Measurements from ENCODE around the gene SLC39A11.
"Not testable (repeated sequence)": the region's sequence is repeated elsewhere in the genome, so short reads cannot be mapped to it uniquely, and the experiment has no call there.

SLC39A11 gene

DNA sequence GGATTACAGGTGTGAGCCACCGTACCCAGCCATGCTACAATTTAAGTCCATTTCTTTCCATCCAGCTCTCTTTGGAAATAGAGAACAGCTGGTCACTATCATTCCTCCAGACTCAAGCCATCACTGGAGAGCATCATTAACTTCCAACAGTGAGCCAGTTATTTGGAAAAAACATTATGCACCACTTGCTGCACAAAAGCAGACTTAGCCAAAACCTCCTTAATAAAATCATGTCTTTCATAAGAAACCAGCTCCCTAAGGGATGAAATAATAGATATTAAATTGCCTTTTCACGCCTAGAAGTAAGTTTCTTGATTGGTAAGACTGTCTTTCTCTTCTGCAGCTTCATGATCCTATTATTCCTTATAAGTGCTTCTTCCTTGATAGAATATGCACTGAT is 17.9 kb downstream of the SLC39A11 start:
- peaks cover 0 to 9% of the 10 kb centered on the region in 2 donors for H3K36me3 ChIP-seq (ENCODE audit: control insufficient read depth in 2 of 2, insufficient read depth in 2 of 2, low read length in 2 of 2)
- no peak overlapping the region for H3K27ac ChIP-seq (ENCODE audit: low read depth in 2 of 2, low read length in 2 of 2)
- no peak overlapping the region for H3K9ac ChIP-seq (ENCODE audit: low read depth in 1 of 2, low read length in 2 of 2)
- H3K4me3 ChIP-seq (ENCODE audit: low read length in 2 of 2), result no peak overlapping the region
- no peaks in the 10 kb centered on the region for H3K4me1 ChIP-seq (ENCODE audit: control insufficient read depth in 2 of 2, insufficient read depth in 2 of 2, low read length in 2 of 2)
- no peaks in the 10 kb centered on the region for H3K27me3 ChIP-seq (ENCODE audit: control insufficient read depth in 2 of 2, insufficient read depth in 2 of 2, low read length in 2 of 2)
- no peaks in the 10 kb centered on the region for H3K9me3 ChIP-seq (ENCODE audit: control insufficient read depth in 2 of 2, low read length in 2 of 2)

DNA sequence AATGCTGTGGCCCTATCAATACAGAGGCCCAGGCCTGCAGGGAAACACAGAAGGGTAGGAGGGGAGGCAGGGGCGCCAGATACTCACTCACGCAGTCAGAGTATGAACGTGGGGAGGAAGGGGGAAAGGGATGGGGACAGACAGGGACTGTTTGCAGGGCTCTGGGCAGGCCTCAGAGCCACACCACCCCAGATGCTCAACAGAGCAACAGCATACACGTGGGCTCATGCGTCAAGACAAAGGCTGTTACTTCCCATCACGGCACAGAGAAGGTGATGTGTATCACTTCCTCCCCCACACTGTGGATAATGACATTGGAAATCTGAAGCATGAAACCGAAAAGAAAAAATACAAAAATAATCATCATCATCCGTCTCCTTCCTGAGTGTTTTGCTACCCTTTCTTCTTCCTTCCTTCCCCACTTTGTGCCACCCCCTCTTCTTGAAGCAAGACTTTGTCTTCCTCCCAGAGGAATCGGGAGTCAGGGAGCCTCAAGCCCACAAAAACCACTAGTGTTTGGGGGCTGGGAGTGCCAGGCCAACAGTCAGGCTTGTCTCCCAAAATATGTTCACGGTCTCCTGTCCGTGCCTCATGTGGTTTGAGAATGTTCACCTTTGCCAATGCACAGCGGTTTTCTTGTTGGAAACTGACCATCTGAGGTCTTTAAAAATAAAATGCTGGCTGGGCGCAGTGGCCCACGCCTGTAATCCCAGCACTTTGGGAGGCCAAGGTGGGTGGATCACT is 20.1 kb downstream of the SLC39A11 start:
- H3K36me3 ChIP-seq (ENCODE audit: control insufficient read depth in 2 of 2, insufficient read depth in 2 of 2, low read length in 2 of 2), result peaks cover 0 to 9% of the 10 kb centered on the region in 2 donors
- H3K4me3 ChIP-seq (ENCODE audit: low read length in 2 of 2), result no peak overlapping the region
- no peak overlapping the region for H3K27ac ChIP-seq (ENCODE audit: low read depth in 2 of 2, low read length in 2 of 2)
- peaks cover 0 to 4% of the 10 kb centered on the region in 2 donors for H3K4me1 ChIP-seq (ENCODE audit: control insufficient read depth in 2 of 2, insufficient read depth in 2 of 2, low read length in 2 of 2)
- no peaks in the 10 kb centered on the region for H3K9me3 ChIP-seq (ENCODE audit: control insufficient read depth in 2 of 2, low read length in 2 of 2)
- H3K9ac ChIP-seq (ENCODE audit: low read depth in 1 of 2, low read length in 2 of 2), result no peak overlapping the region
- H3K27me3 ChIP-seq (ENCODE audit: control insufficient read depth in 2 of 2, insufficient read depth in 2 of 2, low read length in 2 of 2), result no peaks in the 10 kb centered on the region

DNA sequence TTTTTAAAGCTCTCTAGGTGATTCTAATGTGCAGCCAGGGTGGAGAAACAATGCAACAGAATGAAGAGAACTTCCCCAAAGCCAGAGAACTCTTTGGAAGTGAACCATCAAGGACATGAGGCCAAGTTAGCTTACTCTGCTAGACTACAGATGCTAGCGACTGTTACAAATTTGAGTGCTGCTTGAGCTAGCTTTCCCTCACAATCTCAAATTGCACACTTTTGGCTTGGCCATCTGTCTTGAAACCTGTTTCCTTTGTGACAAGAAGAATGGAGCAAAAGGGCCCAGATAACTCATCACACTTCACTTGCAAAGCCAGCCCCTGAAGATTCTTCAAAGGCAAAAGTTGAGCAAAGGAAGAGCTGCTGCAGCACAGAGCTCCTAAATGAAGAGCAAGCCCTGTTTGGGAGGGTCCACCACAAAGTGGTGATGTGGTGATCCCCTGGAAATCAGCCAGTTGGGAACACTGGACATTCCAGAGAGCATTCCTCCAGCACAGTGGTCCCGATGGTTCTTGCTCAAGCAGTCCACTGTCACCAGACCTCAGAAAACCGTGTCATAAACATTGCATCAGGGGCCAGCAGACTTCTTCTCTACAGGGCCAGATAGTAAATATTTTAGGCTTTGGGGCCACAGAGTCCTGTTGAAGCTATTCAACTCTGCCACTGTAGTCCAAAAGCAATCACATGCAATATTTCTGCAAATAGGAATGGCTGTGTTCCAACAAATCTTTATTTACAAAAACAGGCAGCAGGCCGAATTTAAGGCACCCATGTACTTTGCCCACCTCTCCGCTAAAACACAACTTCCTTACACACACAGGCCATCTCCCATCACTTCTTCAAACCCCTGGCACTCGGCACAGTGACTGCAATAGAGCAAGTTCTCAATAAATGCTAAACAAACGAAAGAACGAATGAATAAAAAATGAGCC is 21.2 kb downstream of the SLC39A11 start:
- Histone ChIP-seq H3K27me3 (ENCODE audit: control insufficient read depth in 2 of 2, insufficient read depth in 2 of 2, low read length in 2 of 2) (no peaks in the 10 kb centered on the region), H3K4me3 (ENCODE audit: low read length in 2 of 2) (no peak overlapping the region), H3K4me1 (ENCODE audit: control insufficient read depth in 2 of 2, insufficient read depth in 2 of 2, low read length in 2 of 2) (peaks cover 0 to 4% of the 10 kb centered on the region in 2 donors), H3K36me3 (ENCODE audit: control insufficient read depth in 2 of 2, insufficient read depth in 2 of 2, low read length in 2 of 2) (peaks cover 0 to 12% of the 10 kb centered on the region in 2 donors), H3K27ac (ENCODE audit: low read depth in 2 of 2, low read length in 2 of 2) (no peak overlapping the region), H3K9me3 (ENCODE audit: control insufficient read depth in 2 of 2, low read length in 2 of 2) (no peaks in the 10 kb centered on the region), H3K9ac (ENCODE audit: low read depth in 1 of 2, low read length in 2 of 2) (no peak overlapping the region)

DNA sequence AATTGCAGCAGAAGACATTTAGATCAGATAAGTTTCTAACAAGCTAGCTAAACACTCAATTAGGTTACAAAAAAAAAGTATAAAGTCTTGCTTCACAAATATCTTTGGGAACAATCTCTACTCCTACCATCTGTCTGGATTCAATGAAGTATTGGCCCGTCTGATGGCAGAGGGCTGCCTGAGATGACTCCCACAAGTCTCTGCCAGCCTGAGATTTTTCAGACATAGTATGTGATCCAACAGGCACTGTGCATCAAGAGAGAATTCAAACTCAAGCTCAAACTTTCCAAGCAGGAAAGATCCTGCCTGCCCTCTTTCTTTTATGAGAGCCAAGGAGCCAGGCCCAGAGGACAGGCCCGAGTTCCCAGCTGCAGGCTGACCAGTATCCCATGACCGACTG is 22.6 kb downstream of the SLC39A11 start:
- Histone ChIP-seq H3K4me1 (ENCODE audit: control insufficient read depth in 2 of 2, insufficient read depth in 2 of 2, low read length in 2 of 2) (peaks cover 0 to 4% of the 10 kb centered on the region in 2 donors), H3K9me3 (ENCODE audit: control insufficient read depth in 2 of 2, low read length in 2 of 2) (no peaks in the 10 kb centered on the region), H3K27ac (ENCODE audit: low read depth in 2 of 2, low read length in 2 of 2) (no peak overlapping the region), H3K9ac (ENCODE audit: low read depth in 1 of 2, low read length in 2 of 2) (no peak overlapping the region), H3K36me3 (ENCODE audit: control insufficient read depth in 2 of 2, insufficient read depth in 2 of 2, low read length in 2 of 2) (peaks cover 0 to 12% of the 10 kb centered on the region in 2 donors), H3K4me3 (ENCODE audit: low read length in 2 of 2) (no peak overlapping the region), H3K27me3 (ENCODE audit: control insufficient read depth in 2 of 2, insufficient read depth in 2 of 2, low read length in 2 of 2) (no peaks in the 10 kb centered on the region)

DNA sequence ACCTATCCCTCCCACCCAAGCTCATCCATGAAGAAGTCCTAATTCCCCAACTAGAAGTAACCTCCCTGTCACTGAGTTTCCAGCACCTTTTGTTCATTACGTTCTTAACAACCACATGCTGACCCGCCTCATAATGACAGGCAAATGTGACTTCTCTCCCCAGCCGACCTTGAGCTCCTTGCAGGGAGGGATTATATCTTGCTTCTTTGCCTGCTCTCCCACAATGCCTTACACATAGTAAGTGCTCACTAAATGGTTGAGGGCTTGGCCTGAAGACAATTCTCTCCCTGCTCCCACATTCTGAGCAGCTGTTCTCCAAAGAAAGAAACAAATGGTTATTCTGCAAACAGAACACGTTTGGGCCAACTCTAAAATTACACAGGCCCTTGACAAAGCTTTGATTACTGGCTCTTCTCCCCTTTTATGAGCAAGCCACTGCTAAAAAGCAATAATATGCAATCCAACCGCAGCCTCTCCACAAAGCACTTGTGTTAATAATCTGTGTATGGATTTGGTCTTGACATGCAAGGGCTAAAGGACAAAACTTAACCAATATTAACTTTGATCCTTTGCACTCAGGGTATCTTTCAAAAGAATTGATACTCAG is 23.2 kb downstream of the SLC39A11 start:
- Histone ChIP-seq H3K27me3 (ENCODE audit: control insufficient read depth in 2 of 2, insufficient read depth in 2 of 2, low read length in 2 of 2) (no peaks in the 10 kb centered on the region), H3K9me3 (ENCODE audit: control insufficient read depth in 2 of 2, low read length in 2 of 2) (no peaks in the 10 kb centered on the region), H3K27ac (ENCODE audit: low read depth in 2 of 2, low read length in 2 of 2) (no peak overlapping the region), H3K4me1 (ENCODE audit: control insufficient read depth in 2 of 2, insufficient read depth in 2 of 2, low read length in 2 of 2) (peaks cover 0 to 4% of the 10 kb centered on the region in 2 donors), H3K36me3 (ENCODE audit: control insufficient read depth in 2 of 2, insufficient read depth in 2 of 2, low read length in 2 of 2) (peaks cover 0 to 12% of the 10 kb centered on the region in 2 donors), H3K9ac (ENCODE audit: low read depth in 1 of 2, low read length in 2 of 2) (no peak overlapping the region), H3K4me3 (ENCODE audit: low read length in 2 of 2) (no peak overlapping the region)

DNA sequence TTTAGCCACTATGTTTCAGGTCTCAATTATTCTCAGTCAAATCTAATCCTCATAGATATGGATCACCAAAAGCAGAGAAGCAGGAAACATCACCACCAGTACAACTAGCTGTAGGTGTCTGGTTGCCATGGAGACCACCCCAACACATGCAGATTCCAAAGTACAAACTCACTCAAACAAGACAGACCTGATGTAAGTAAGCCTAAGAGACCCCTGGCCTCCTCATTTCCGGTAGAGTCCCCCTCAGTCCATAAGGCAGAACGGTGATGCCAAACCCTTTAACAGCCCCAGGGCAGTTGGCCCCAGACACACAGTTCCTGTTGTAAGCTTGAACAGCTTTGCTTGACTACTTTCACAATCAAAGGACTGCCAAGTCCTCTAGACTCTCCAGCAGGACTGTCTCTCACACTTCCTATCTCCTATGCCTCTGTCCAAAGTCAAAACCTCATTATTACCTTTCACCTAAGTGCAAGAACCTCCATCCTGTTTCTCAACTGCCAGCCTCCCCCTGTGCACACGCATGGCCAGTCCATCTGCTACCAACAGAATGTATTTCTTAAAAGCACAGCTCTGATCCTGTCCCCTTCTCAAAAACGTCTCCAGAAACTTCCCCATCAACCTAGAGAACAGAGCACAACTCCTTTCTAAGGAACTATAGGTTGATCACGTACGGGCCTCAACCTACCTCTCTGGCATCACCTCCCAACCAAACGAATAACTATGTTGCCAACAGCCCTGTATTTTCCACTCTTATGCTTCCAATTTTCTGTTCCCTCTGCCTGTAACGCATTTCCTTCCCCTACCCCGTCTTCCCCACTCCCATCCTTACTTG is 23.9 kb downstream of the SLC39A11 start:
- H3K27me3 ChIP-seq (ENCODE audit: control insufficient read depth in 2 of 2, insufficient read depth in 2 of 2, low read length in 2 of 2), result no peaks in the 10 kb centered on the region
- H3K4me1 ChIP-seq (ENCODE audit: control insufficient read depth in 2 of 2, insufficient read depth in 2 of 2, low read length in 2 of 2), result peaks cover 0 to 4% of the 10 kb centered on the region in 2 donors
- peaks cover 0 to 11% of the 10 kb centered on the region in 2 donors for H3K36me3 ChIP-seq (ENCODE audit: control insufficient read depth in 2 of 2, insufficient read depth in 2 of 2, low read length in 2 of 2)
- H3K27ac ChIP-seq (ENCODE audit: low read depth in 2 of 2, low read length in 2 of 2), result no peak overlapping the region
- no peaks in the 10 kb centered on the region for H3K9me3 ChIP-seq (ENCODE audit: control insufficient read depth in 2 of 2, low read length in 2 of 2)
- no peak overlapping the region for H3K4me3 ChIP-seq (ENCODE audit: low read length in 2 of 2)
- H3K9ac ChIP-seq (ENCODE audit: low read depth in 1 of 2, low read length in 2 of 2), result no peak overlapping the region

DNA sequence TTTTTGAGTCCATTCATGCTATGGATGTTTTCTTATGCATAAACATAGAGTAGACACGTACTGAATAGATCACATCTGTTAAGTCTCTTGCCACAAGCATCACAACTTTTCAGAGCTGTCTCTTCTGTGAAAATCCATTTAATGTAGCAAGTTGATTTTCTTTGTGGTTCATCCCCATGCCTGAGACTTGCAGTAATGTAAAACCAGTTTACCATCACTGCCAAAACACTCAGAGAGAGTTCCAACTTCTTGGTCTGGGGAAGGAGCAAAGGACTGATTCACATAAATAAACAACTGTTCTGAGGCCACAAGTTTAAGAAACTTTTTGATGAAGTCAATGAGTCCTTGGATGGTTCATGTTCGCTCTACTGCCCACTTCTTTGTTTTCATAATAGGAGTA is 24.8 kb downstream of the SLC39A11 start:
- H3K9ac ChIP-seq (ENCODE audit: low read depth in 1 of 2, low read length in 2 of 2); H3K36me3 ChIP-seq (ENCODE audit: control insufficient read depth in 2 of 2, insufficient read depth in 2 of 2, low read length in 2 of 2); H3K4me1 ChIP-seq (ENCODE audit: control insufficient read depth in 2 of 2, insufficient read depth in 2 of 2, low read length in 2 of 2); H3K9me3 ChIP-seq (ENCODE audit: control insufficient read depth in 2 of 2, low read length in 2 of 2); H3K27ac ChIP-seq (ENCODE audit: low read depth in 2 of 2, low read length in 2 of 2); H3K4me3 ChIP-seq (ENCODE audit: low read length in 2 of 2); H3K27me3 ChIP-seq (ENCODE audit: control insufficient read depth in 2 of 2, insufficient read depth in 2 of 2, low read length in 2 of 2): not testable (repeated sequence)

DNA sequence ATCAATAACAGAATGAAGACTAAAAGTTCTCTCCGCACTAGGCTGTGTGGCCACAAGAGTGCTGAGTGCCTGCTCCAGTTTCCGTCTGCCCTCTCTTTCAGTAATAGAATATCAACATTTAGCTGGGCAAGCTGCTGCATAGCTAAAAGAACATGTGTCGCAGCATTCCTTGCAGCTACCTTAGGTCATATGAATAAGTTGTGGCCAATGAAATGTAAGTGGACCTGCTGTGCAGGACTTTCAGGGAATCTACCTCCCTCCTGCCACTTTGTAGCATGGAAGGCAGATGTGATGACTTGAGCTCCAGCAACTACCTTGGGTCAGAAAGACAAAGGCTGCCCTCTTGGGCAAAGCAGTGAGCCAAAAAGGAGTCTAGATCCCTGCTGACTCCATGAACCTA is 25.4 kb downstream of the SLC39A11 start:
- Histone ChIP-seq H3K27me3 (ENCODE audit: control insufficient read depth in 2 of 2, insufficient read depth in 2 of 2, low read length in 2 of 2) (no peaks in the 10 kb centered on the region), H3K27ac (ENCODE audit: low read depth in 2 of 2, low read length in 2 of 2) (no peak overlapping the region), H3K36me3 (ENCODE audit: control insufficient read depth in 2 of 2, insufficient read depth in 2 of 2, low read length in 2 of 2) (peaks cover 0 to 7% of the 10 kb centered on the region in 2 donors), H3K4me3 (ENCODE audit: low read length in 2 of 2) (no peak overlapping the region), H3K4me1 (ENCODE audit: control insufficient read depth in 2 of 2, insufficient read depth in 2 of 2, low read length in 2 of 2) (peaks cover 0 to 4% of the 10 kb centered on the region in 2 donors), H3K9ac (ENCODE audit: low read depth in 1 of 2, low read length in 2 of 2) (no peak overlapping the region), H3K9me3 (ENCODE audit: control insufficient read depth in 2 of 2, low read length in 2 of 2) (no peaks in the 10 kb centered on the region)

DNA sequence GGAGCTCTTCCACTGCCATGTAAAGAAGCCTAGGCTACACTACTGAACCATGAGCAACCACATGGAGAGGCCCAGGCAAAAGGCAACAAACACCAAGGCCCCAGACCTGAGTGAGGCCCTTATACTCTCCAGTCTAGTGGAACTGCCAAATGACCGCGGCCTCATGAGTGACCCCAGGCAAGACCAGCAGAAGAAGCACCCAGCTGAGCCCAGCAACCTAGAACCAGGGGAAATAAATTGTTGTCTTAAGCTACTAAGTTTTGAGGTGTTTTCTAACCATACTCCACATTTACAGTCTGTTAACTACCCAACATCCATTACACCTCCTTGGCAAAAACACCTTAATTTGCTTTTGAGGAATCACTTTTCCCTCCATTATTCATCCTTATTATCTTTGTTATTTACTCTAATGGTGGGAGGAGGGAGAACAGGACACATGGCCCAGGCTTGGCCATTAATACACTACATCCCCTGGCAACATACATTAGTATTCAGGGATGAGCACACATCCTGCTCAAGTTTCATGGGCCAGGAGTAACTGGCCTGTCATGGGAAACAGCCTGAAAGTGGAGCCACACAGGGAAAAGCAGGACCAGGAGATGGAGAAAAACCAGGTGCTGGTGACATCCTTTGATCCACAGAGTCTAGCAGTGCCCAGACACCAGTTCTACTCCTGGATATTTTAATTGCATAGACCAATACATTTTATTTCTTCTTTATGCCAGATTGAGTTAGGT is 26.2 kb downstream of the SLC39A11 start:
- peak overlapping the region in 1 of 2 donors; percentile 6 for H3K9ac ChIP-seq (ENCODE audit: low read depth in 1 of 2, low read length in 2 of 2)
- H3K27me3 ChIP-seq (ENCODE audit: control insufficient read depth in 2 of 2, insufficient read depth in 2 of 2, low read length in 2 of 2), result no peaks in the 10 kb centered on the region
- no peaks in the 10 kb centered on the region for H3K9me3 ChIP-seq (ENCODE audit: control insufficient read depth in 2 of 2, low read length in 2 of 2)
- no peak overlapping the region for H3K4me3 ChIP-seq (ENCODE audit: low read length in 2 of 2)
- peaks cover 0 to 4% of the 10 kb centered on the region in 2 donors for H3K4me1 ChIP-seq (ENCODE audit: control insufficient read depth in 2 of 2, insufficient read depth in 2 of 2, low read length in 2 of 2)
- H3K36me3 ChIP-seq (ENCODE audit: control insufficient read depth in 2 of 2, insufficient read depth in 2 of 2, low read length in 2 of 2), result peaks cover 0 to 7% of the 10 kb centered on the region in 2 donors
- H3K27ac ChIP-seq (ENCODE audit: low read depth in 2 of 2, low read length in 2 of 2), result no peak overlapping the region

Data from mucosa of rectum (tissue), 2 donors.